ENCODE data around the gene SPATA33.
"Not testable (repeated sequence)": the region's sequence is repeated elsewhere in the genome, so short reads cannot be mapped to it uniquely, and the experiment has no call there.

Gene SPATA33

DNA sequence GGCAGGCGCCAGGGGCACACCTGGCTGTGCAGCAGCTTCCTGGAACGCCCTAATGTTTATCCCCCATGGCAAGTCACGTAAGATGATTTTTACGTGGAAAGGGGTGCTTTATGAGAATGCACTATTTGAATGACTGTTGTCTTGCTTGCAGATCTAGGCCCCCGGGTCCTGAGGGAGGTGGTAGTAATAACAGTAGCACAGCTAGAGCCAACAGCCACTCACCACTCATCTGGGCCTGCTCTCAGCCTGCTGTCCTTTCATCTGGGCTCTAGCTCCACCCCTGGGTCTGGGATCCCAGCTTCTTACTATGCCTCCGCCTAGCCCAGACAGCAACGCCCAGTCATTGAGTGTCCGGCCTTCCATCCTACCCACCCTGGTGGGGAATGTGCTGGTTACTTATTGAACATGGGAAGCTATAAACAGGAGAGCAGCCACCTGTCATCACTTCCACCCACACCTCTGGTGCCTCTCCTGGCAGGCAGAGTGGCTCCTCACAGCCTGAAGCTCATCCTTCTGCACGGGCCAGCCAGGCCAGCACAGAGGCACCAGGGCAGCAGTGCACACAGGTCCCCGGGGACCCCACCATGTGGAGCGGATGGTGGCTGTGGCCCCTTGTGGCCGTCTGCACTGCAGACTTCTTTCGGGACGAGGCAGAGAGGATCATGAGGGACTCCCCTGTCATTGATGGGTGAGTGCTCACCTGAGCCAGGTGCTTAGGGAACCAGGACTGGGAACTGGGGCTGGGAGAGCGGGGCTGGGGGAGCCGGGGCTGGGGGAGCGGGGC, 27.6 kb upstream of the SPATA33 start:
- DNase-seq: no peak

- no peak for DNase-seq
Measured at GRCh38 chr16:89633064-89633631, 24.5 kb upstream of the SPATA33 start.

DNA sequence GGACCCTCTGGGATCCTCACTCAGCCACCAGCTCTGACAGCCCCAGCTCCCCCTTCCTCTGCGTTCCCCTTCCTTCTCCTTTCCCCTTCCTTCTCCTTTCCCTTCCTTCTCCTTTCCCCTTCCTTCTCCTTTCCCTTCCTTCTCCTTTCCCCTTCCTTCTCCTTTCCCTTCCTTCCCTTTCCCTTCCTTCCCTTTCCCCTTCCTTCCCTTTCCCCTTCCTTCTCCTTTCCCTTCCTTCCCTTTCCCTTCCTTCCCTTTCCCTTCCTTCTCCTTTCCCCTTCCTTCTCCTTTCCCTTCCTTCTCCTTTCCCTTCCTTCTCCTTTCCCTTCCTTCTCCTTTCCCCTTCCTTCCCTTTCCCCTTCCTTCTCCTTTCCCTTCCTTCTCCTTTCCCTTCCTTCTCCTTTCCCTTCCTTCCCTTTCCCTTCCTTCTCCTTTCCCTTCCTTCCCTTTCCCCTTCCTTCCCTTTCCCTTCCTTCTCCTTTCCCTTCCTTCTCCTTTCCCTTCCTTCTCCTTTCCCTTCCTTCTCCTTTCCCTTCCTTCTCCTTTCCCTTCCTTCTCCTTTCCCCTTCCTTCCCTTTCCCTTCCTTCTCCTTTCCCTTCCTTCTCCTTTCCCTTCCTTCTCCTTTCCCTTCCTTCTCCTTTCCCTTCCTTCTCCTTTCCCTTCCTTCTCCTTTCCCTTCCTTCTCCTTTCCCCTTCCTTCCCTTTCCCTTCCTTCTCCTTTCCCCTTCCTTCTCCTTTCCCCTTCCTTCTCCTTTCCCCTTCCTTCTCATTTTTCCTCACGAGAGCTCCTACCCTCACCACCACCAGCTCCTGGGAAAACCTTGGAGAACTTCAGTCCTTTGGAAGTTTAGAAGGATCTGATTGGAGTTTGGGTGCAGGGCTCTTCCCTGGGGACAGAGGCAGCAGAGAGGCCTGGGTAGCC, 22.9 kb upstream of the SPATA33 start:
- not testable (repeated sequence) for DNase-seq

GRCh38 chr16:89636663-89637062, 21.0 kb upstream of the SPATA33 start:
- no peak for DNase-seq

DNA sequence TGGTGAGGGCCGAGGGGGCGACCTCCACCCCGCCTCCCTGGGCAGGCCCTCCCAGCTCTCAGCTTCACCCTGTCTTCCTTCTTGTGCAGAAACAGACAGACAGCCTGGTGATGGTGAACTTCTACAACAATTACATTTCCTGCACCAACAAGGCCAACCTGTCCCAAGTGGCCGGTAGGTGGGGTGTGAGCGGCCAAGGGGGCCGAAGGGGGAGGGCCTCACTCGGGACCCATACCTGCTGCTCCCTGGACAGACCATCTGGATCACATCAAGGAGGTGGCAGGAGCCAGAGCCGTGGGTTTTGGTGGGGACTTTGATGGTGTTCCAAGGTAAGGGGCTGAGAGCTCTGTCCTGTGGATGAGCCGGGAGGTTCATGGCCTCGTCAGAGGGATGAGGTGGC, 20.3 kb upstream of the SPATA33 start:
- no peak for DNase-seq

- DNase-seq: no peak
Measured at GRCh38 chr16:89638455-89638854, 19.2 kb upstream of the SPATA33 start.

GRCh38 chr16:89639385-89639784, 18.3 kb upstream of the SPATA33 start:
- DNase-seq: no peak

GRCh38 chr16:89641458-89642119, 16.0 kb upstream of the SPATA33 start:
- no peak for DNase-seq

DNA sequence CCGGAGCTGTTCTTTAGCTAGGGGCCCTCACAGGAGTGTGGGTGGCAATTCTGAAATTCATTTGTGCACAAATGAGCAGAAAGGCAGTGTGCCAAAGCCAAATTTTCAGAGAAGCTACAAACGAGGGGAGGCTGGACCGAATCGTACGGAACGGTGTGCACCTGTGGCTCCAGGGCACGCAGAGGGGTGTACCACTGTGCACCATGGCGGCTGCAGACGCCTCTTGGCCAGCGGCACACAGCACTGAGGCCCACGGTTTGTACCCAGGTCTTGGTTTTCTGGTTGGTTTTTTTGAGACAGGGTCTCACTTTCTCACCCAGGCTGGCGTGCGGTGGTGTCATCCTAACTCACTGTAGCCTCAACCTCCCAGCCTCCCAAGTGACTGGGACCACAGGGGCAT, 15.1 kb upstream of the SPATA33 start:
- DNase-seq: no peak

GRCh38 chr16:89643769-89644300, 13.8 kb upstream of the SPATA33 start:
- DNase-seq: no peak

DNA sequence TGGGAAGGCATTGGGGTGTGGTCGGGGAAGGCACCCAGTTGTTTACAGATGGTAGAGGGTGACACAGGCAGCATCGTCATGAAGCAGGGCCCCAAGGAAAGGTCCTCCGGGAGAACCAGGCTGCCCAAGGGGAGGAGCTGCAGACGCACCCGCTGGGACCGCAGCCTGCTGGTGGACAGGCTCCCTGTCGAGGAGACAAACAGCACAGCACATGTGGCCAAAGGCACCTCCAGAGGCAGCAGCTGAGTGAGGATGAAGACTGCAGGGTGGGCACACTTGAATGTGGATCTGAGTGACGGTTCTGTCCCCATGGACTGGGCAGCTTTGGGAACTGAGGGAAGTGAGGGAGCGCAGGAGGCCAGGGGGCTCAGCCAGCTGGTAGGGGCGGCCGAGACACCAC, 12.5 kb upstream of the SPATA33 start:
- no peak for DNase-seq

DNA sequence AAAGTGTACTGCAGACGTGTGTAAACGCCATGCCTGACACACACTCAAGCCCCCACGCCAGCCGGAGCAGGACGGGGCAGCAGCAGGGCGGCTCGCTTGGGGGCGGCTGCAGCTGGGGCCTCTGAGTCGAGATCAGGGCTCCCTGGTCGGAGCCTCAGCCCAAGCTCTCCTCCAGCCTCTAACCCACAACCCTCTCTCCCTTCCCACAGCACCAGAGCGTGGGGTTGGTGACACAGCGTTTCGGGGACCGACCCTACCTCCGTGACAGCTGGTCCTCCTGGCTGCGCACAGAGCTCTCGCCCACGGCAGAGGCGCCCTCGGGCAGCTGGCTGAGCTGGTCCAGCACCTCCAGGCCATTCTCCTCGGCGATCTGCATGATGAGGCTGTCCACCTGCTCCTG, 11.4 kb upstream of the SPATA33 start:
- no peak for DNase-seq

GRCh38 chr16:89646906-89647305, 10.7 kb upstream of the SPATA33 start:
- no peak for DNase-seq

GRCh38 chr16:89651584-89651983, 6.1 kb upstream of the SPATA33 start:
- DNase-seq: no peak

DNA sequence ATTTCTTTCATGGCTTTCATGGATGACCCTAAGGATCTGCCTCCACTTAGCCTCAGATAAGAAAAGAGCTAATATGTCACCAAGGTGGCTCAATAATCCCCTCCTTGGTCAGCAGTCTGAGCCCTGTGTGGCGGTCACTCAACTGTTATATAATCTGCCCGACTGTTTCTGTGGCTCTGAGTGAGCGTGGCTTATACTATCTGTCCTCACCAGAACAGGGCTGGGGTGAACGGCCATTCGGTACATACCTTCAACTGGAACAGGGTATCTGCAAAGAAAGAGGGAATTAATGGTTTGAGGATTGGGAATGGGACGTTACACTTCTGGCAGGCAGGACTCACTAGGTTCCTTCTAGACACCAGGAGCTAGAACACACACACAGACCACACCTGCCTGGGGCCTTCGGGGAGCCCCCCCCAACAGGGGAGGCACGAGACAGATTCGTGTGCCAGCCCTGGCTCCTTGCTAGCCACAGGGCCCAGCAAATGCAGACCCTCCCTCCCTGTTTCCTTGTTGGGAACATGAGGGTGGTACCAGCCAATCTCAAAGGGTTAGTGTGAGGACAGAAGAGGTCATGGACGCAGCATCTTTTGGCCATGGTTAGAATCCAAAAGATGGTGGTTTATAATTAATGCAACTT, 3.9 kb upstream of the SPATA33 start:
- DNase-seq: no peak

DNA sequence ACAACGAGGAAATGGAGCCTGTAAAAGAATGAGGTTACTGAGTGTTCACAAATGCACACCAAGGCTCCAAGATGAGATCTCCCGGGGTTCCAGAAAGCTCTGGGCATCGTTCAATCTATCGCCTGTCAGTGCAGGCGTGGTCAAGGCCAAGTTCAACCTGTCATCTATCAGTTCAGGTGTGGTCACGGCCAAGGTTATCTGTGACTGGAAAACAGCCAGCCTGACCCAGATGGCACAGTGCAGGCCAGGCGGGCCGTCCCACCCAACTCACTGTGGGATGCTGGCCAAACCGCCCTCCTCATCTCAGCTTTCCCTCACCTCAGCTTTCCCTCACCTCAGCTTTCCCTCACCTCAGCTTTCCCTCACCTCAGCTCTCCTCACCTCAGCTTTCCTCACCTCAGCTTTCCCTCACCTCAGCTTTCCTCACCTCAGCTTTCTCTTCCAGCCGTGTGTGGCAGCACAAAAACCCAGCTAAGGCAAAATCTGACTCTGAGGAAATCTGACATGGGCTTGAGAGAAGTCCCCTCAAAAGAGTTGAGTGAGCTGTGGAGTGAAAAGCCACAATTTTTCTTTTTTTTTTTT, 2.5 kb upstream of the SPATA33 start:
- no peak for DNase-seq

DNA sequence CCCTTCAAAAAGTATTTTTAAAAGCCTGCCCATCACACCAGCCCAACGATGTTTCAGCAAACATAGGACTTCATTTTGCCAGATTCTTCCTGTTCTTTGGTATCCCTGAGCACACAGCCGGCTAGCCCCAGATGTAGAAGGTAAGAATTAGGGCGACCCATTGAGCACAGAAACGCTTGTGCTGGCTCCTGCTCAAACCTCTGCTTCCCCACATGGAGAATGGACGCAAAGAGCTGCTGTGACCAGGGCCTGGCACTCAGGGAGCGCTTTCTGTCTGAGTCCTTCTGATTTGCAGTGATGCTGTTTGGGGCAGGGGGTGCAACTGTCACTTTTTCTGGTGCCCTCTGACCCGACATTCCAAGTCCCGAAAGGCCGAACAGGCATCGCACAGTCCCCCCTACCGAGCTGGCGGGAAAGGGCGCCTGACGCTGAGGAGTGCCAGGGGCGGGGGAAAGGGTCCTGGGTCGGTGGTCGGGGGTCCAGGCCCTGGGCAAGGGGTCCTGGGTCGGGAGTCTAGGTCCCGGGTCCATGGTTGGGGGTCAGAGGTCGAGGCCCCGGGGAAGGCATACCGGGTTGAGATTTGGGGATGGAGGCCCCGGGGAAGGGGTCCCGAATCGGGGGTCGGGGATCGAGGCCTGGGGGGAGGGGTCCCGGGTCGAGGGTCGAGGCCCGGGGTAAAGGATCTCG, 1.1 kb upstream of the SPATA33 start:
- no peak for DNase-seq

DNA sequence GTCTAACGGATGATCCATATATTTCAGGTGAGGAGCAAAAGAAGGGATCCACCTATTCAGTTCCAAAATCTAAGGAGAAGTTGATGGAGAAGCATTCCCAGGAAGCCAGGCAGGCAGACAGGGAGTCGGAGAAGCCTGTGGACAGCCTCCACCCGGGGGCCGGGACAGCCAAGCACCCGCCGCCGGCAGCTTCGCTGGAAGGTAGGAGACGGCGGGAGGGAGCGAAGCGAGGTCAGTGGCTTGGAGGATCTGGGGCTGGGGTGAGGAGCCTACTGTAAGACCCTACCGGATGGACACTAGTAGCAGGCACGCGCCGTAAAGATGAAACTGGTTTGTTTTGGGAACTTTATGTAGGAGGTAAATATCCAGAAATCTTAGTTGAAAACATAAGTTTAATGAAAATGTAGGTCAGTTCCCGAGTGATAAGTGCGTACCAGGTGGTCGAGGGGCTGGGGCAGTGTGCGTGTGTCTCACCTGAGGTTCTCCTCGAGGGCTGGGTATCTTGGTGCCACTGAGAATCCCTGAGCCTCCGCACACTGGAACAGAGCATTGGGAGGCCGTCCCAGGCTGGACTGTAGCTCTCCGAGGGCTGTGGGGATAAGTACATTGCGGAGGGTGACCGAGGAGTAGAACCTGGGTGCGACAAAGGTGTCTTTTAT, 714 bp downstream of the SPATA33 start:
- no peak for DNase-seq

GRCh38 chr16:89660146-89660545, 2.5 kb downstream of the SPATA33 start:
- DNase-seq: no peak

DNA sequence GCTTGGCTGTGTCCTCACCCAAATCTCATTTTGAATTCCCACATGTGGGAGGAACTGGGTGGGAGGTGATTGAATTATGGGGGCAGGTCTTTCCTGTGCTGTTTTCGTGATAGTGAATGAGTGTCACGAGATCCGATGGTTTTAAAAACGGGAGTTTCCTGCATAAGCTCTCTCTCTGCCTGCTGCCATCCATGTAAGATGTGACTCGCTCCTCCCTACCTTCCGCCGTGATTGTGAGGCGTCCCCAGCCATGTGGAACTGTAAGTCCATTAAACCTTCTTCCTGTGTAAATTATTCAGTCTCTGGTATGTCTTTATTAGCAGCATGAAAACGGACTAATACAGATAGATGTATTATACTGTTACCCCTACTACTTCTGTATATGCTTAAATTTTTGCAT, 3.6 kb downstream of the SPATA33 start:
- no peak for DNase-seq

DNA sequence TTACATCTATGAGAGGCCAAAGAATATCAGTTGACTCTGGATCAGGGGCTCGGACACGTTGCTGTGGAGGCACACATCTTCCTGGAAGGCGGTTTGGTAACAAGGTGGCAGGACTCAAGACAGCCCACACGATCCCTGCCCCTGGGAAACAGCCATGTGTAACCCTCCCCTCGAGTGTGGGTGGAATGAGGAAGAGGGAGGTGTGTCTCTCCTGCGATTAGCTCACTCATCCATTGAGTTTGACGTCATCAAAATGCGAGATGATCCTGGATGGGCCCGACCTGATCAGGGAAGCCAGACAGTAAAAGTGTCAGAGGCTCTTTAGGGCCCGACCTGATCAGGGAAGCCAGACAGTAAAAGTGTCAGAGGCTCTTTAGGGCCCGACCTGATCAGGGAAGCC, 6.6 kb downstream of the SPATA33 start:
- DNase-seq: not testable (repeated sequence)

All from NCI-H2029 (cell line).